B cell (primary cell): Measurements from ENCODE around the gene AGAP1. TPM values are rescaled to one million over a fixed set of nuclear protein-coding genes. Genes with fewer than 3 reads are reported as not detected.

Experiments used
- ATAC-seq: fragments of 200-7000 bp; cut with Tn5 transposase; one replicate; pipeline ENCODE4 v1.10.0; 2021; ENCODE audit warnings: low read depth, mild to moderate bottlenecking, moderate number of reproducible peaks, moderate library complexity
- CTCF ChIA-PET: fragments of 350-600 bp; sonication (Branson Sonifier 250); formaldehyde crosslinking; loops from one replicate; lab custom pipeline; 2021; ENCODE audit warnings: antibody characterized with exemption, inconsistent platforms; lab: Charles Lee
- POLR2A ChIA-PET: fragments of 350-600 bp; sonication (Branson Sonifier 250); formaldehyde crosslinking; loops from one replicate; lab custom pipeline; 2021; ENCODE audit warnings: antibody characterized with exemption; lab: Charles Lee
- DNase-seq: peaks from one replicate; pipeline ENCODE4 v3.0.0; 2013
- H2AFZ ChIP-seq: 2 replicates; pipeline ENCODE4 v1.6.1; 2012; ENCODE audit warnings: mild to moderate bottlenecking, low read depth, low read length; ENCODE audit not compliant: insufficient read depth, poor library complexity, severe bottlenecking
- H3K27ac ChIP-seq, 2 donors: 1 replicate in 1 of 2; 2 replicates in 1 of 2; pipeline ENCODE4 v1.5.1; 2012 to 2013; ENCODE audit warnings: low read length in 2 of 2, mild to moderate bottlenecking in 2 of 2, moderate library complexity in 1 of 2
- H3K27me3 ChIP-seq, 4 experiments: fragments of 200-600 bp in 1 of 4; sonication (generic) in 1 of 4; replicated peaks in 1 of 4; 1 replicate in 2 of 4; 2 replicates in 2 of 4; pipeline versions ENCODE4 v1.6.1 to v1.7.0; 2013 to 2016; ENCODE audit warnings: low read length in 3 of 4, mild to moderate bottlenecking in 2 of 4, mixed read lengths in 1 of 4, moderate library complexity in 1 of 4; ENCODE audit not compliant: insufficient read depth in 4 of 4, control insufficient read depth in 3 of 4; ENCODE audit errors: control extremely low read depth in 1 of 4
- H3K36me3 ChIP-seq, 2 experiments: replicated peaks in 1 of 2; 1 replicate in 1 of 2; 2 replicates in 1 of 2; pipeline versions ENCODE4 v1.6.1 to v1.7.1; 2013; ENCODE audit warnings: low read length in 1 of 2; ENCODE audit not compliant: insufficient read depth in 2 of 2, control insufficient read depth in 1 of 2; ENCODE audit errors: control extremely low read depth in 1 of 2, extremely low read depth in 1 of 2
- H3K4me1 ChIP-seq, 2 donors: fragments of 200-600 bp in 1 of 2; sonication (generic) in 1 of 2; 1 replicate in 1 of 2; 2 replicates in 1 of 2; pipeline versions ENCODE4 v1.5.1 to v1.6.1; 2013 to 2017; ENCODE audit warnings: low read length in 2 of 2; ENCODE audit not compliant: control insufficient read depth in 2 of 2, insufficient read depth in 2 of 2
- H3K4me2 ChIP-seq: replicated peaks from 2 replicates; pipeline ENCODE3; 2012; ENCODE audit warnings: mild to moderate bottlenecking, low read depth, low read length; ENCODE audit not compliant: poor library complexity, severe bottlenecking
- H3K4me3 ChIP-seq, 5 experiments: fragments of 200-600 bp in 1 of 5; sonication (generic) in 1 of 5; 1 replicate in 3 of 5; 2 replicates in 2 of 5; pipeline versions ENCODE4 v1.5.1 to v1.7.0; 2011 to 2016; ENCODE audit warnings: low read length in 4 of 5, mild to moderate bottlenecking in 4 of 5, low read depth in 2 of 5, control low read depth in 1 of 5, moderate library complexity in 1 of 5; ENCODE audit not compliant: insufficient read depth in 1 of 5; ENCODE audit errors: control extremely low read depth in 1 of 5, extremely low read depth in 1 of 5
- H3K79me2 ChIP-seq: fragments of 200-600 bp; sonication (generic); one replicate; pipeline ENCODE4 v1.6.0; 2016; ENCODE audit warnings: low read length; ENCODE audit not compliant: control insufficient read depth, insufficient read depth
- H3K9ac ChIP-seq: fragments of 200-600 bp; sonication (generic); 2 replicates; pipeline ENCODE4 v1.6.1; 2017; ENCODE audit warnings: mild to moderate bottlenecking, low read length, moderate library complexity
- H3K9me3 ChIP-seq, 3 donors: one replicate each; pipeline versions ENCODE4 v1.6.1 to v1.7.1; 2013; ENCODE audit warnings: low read length in 2 of 3; ENCODE audit not compliant: control insufficient read depth in 2 of 3, insufficient read depth in 1 of 3; ENCODE audit errors: control extremely low read depth in 1 of 3
- H4K20me1 ChIP-seq: 2 replicates; pipeline ENCODE4 v1.6.0; 2012; ENCODE audit warnings: mild to moderate bottlenecking, low read length; ENCODE audit not compliant: insufficient read depth, control insufficient read depth, poor library complexity, severe bottlenecking
- H3K27ac Mint-ChIP-seq: one replicate; pipeline ENCODE4 v1.8.0; 2021; ENCODE audit warnings: mixed read lengths
- H3K27me3 Mint-ChIP-seq: one replicate; pipeline ENCODE4 v1.8.0; 2021; ENCODE audit warnings: mixed read lengths
- H3K4me1 Mint-ChIP-seq: one replicate; pipeline ENCODE4 v1.8.0; 2021; ENCODE audit warnings: mixed read lengths
- H3K4me3 Mint-ChIP-seq: one replicate; pipeline ENCODE4 v1.8.0; 2021; ENCODE audit warnings: mixed read lengths
- H3K9me3 Mint-ChIP-seq: one replicate; pipeline ENCODE4 v1.8.0; 2022; ENCODE audit warnings: mixed read lengths; ENCODE audit not compliant: insufficient read depth
- EZH2 ChIP-seq: IDR thresholded peaks from 2 replicates; pipeline ENCODE4 v1.6.1; 2012; ENCODE audit warnings: borderline replicate concordance, low read depth, mild to moderate bottlenecking, moderate library complexity, low read length; ENCODE audit not compliant: insufficient read depth, poor library complexity, severe bottlenecking
- WGBS: methylation state at CpG from one replicate; pipeline ENCODE4 v1.1.5; 2013; ENCODE audit warnings: missing lambda C conversion rate; ENCODE audit not compliant: insufficient coverage; 5-methylcytosine and 5-hydroxymethylcytosine counted together
- intact Hi-C: fragments of 100-400 bp; cut with micrococcal nuclease; formaldehyde crosslinking; loops from one replicate; pipeline ENCODE4 v1.10.0; 2022
- polyA plus RNA-seq: library from polyadenylated mRNA; depleted of rRNA; stranded (reverse); fragments of >200 nt; gene quantifications from 2 replicates; pipeline ENCODE4 v1.2.3, GENCODE V29; 2012
- total RNA-seq, 2 donors: library from RNA; stranded (reverse); fragments of 120-200 nt in 1 of 2; gene quantifications; 1 replicate in 1 of 2; 2 replicates in 1 of 2; pipeline versions ENCODE4 v1.2.3 to v1.2.4, GENCODE V29; 2013 to 2022
- TF ChIP-seq, protein P1 (sequence below): fragments of 200-600 bp; IDR thresholded peaks from one replicate; pipeline ENCODE4 v1.8.0; 2022; ENCODE audit warnings: antibody characterized with exemption, mild to moderate bottlenecking

AGAP1 gene
- total and polyA plus RNA-seq, 2 donors (not counting 1 experiment from before 2014, with no cell fraction given): 0.01 TPM; not detected in 1

DNA sequence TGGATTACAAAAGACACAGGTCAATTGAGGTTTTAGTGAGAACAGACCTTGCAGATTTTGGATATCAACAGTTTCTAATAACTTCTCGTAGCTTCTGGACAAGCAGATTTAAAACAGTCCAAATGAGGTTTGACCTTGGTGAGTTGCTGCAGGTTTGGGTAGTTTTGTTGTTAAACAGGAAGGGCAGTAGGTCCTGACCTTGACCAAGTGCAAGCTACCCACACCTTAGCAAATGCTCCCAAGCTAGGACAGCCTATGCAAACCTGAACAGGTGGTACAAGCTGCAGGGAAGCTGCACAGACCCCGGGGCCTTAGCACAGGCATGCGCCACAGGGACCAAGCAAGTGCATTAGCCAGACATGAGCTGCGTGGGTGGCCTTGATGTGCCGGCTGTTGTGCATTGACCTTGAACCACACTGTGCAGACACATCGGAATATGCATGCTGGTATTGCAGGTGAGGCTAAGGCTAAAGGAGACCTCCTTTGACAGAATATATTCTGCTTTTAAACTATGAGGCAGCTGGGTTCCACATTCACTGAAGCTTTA is 40.2 kb upstream of the AGAP1 start:
- intact Hi-C loops: no loop called here
- Histone ChIP-seq H3K4me1 (no peaks in the 10 kb centered on the region), H3K4me3 (no peak overlapping the region), H3K27ac (no peak overlapping the region), H2AFZ (no peak overlapping the region), H3K4me2 (no peak overlapping the region), H3K9ac (no peak overlapping the region), H4K20me1 (no peaks in the 10 kb centered on the region), H3K79me2 (no peaks in the 10 kb centered on the region), H3K9me3 (no peaks in the 10 kb centered on the region), H3K36me3 (no peaks in the 10 kb centered on the region), H3K27me3 (no peaks in the 10 kb centered on the region)
- TF ChIP-seq, protein P1, sequence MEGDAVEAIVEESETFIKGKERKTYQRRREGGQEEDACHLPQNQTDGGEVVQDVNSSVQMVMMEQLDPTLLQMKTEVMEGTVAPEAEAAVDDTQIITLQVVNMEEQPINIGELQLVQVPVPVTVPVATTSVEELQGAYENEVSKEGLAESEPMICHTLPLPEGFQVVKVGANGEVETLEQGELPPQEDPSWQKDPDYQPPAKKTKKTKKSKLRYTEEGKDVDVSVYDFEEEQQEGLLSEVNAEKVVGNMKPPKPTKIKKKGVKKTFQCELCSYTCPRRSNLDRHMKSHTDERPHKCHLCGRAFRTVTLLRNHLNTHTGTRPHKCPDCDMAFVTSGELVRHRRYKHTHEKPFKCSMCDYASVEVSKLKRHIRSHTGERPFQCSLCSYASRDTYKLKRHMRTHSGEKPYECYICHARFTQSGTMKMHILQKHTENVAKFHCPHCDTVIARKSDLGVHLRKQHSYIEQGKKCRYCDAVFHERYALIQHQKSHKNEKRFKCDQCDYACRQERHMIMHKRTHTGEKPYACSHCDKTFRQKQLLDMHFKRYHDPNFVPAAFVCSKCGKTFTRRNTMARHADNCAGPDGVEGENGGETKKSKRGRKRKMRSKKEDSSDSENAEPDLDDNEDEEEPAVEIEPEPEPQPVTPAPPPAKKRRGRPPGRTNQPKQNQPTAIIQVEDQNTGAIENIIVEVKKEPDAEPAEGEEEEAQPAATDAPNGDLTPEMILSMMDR: no peak
- no peak for TF ChIP-seq EZH2
- Mint-ChIP-seq H3K9me3 (no peaks in the 10 kb centered on the region), H3K4me1 (no peaks in the 10 kb centered on the region), H3K4me3 (no peak overlapping the region), H3K27me3 (peaks cover 5% of the 10 kb centered on the region), H3K27ac (no peak overlapping the region)
- ChIA-PET POLR2A (no interaction called here), CTCF (no interaction called here)
- WGBS: 86% methylated on average over 3 of the region's 6 CpGs
- ATAC-seq (no peak), DNase-seq (no peak)

DNA sequence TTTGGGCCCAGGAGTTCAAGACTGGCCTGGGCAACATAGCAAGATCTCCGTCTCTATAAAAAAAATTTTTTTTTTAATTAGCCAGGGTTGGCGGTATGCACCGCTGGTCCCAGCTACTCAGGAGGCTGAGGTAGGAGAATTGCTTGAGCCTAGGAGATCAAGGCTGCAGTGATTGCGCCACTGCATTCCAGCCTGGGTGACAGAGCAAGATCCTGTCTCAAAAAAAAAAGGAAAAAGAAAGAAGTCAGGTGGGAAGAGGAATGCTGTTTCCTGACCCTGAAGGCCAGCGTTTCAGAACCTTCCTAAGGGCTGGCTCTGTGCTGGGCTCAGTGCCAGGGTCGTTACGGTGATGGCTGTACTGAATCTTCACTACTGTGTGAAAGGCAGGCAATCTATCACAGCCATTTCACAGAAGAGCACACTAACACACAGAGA is 35.0 kb upstream of the AGAP1 start:
- peaks cover 17% of the 10 kb centered on the region for H3K27me3 Mint-ChIP-seq
- H3K4me3 Mint-ChIP-seq: no peak overlapping the region
- 75% methylated on average over 7 of the region's 7 CpGs for WGBS
- H2AFZ ChIP-seq: no peak overlapping the region
- no peak overlapping the region for H3K27ac Mint-ChIP-seq
- H3K4me1 Mint-ChIP-seq: no peaks in the 10 kb centered on the region
- H4K20me1 ChIP-seq: no peaks in the 10 kb centered on the region
- no peak for TF ChIP-seq EZH2
- TF ChIP-seq, protein P1: no peak
- ATAC-seq (no peak), DNase-seq (no peak)
- CTCF ChIA-PET: no interaction called here
- no peaks in the 10 kb centered on the region for H3K79me2 ChIP-seq
- no peaks in the 10 kb centered on the region for H3K4me1 ChIP-seq
- no peak overlapping the region for H3K9ac ChIP-seq
- peaks cover 0 to 6% (median 0%) of the 10 kb centered on the region in 4 experiments for H3K27me3 ChIP-seq
- POLR2A ChIA-PET: no interaction called here
- no peak overlapping the region for H3K27ac ChIP-seq
- no peak overlapping the region for H3K4me2 ChIP-seq
- intact Hi-C loops: no loop called here
- H3K9me3 ChIP-seq: peaks cover 0 to 2% (median 0%) of the 10 kb centered on the region in 3 donors
- no peak overlapping the region for H3K4me3 ChIP-seq
- H3K36me3 ChIP-seq: no peaks in the 10 kb centered on the region
- no peaks in the 10 kb centered on the region for H3K9me3 Mint-ChIP-seq
